Smooth muscle cell (in vitro differentiated cells): ENCODE measurements around the gene ZNF486. TPM values are rescaled to one million over a fixed set of nuclear protein-coding genes. Genes with fewer than 3 reads are reported as not detected.
A peak's percentile ranks its signal among the peaks of the same experiment; 100 is the strongest.
"Not testable (repeated sequence)": the region's sequence is repeated elsewhere in the genome, so short reads cannot be mapped to it uniquely, and the experiment has no call there.

Experiments used
- DNase-seq: peaks from one replicate; lab custom pipeline; 2025; ENCODE audit not compliant: unreplicated experiment; lab: John Stamatoyannopoulos, UW
- H2AFZ ChIP-seq: fragments of 200-600 bp; sonication (generic); 2 replicates; pipeline ENCODE4 v1.6.0; 2016; ENCODE audit warnings: antibody characterized with exemption, low read depth, mild to moderate bottlenecking
- H3F3A ChIP-seq: fragments of 200-600 bp; sonication (generic); 2 replicates; pipeline ENCODE4 v1.6.0; 2017; ENCODE audit warnings: antibody characterized with exemption, low read depth
- H3K27ac ChIP-seq: fragments of 200-600 bp; sonication (generic); 2 replicates; pipeline ENCODE4 v1.5.1; 2016; ENCODE audit warnings: low read depth, mild to moderate bottlenecking
- H3K27me3 ChIP-seq: fragments of 200-600 bp; sonication (generic); 2 replicates; pipeline ENCODE4 v1.6.1; 2016; ENCODE audit warnings: low read depth, mild to moderate bottlenecking
- H3K36me3 ChIP-seq: fragments of 200-600 bp; sonication (generic); 2 replicates; pipeline ENCODE4 v1.5.1; 2016; ENCODE audit warnings: low read depth
- H3K4me1 ChIP-seq: fragments of 200-600 bp; sonication (generic); 2 replicates; pipeline ENCODE4 v1.5.1; 2016; ENCODE audit warnings: low read depth
- H3K4me2 ChIP-seq: fragments of 200-600 bp; sonication (generic); 2 replicates; pipeline ENCODE4 v1.6.0; 2016; ENCODE audit warnings: mild to moderate bottlenecking
- H3K4me3 ChIP-seq: fragments of 200-600 bp; sonication (generic); 2 replicates; pipeline ENCODE4 v1.5.1; 2016; ENCODE audit warnings: mild to moderate bottlenecking
- H3K79me2 ChIP-seq: fragments of 200-600 bp; sonication (generic); 2 replicates; pipeline ENCODE4 v1.6.0; 2016; ENCODE audit warnings: low read depth, mild to moderate bottlenecking
- H3K9ac ChIP-seq: fragments of 200-600 bp; sonication (generic); 2 replicates; pipeline ENCODE4 v1.6.0; 2016; ENCODE audit warnings: low read depth
- H3K9me3 ChIP-seq: fragments of 200-600 bp; sonication (generic); replicated peaks from 2 replicates; pipeline ENCODE4 v1.5.1; 2016; ENCODE audit warnings: low read depth
- H4K20me1 ChIP-seq: fragments of 200-600 bp; sonication (generic); 2 replicates; pipeline ENCODE4 v1.6.0; 2016; ENCODE audit warnings: low read depth
- WGBS: methylation state at CpG from one replicate; pipeline ENCODE4 v1.1.7; 2016; ENCODE audit warnings: low lambda C conversion rate; 5-methylcytosine and 5-hydroxymethylcytosine counted together
- polyA plus RNA-seq: library from polyadenylated mRNA; unstranded; fragments of >200 nt; fragmentation: Nextera tagmentation; extraction: Ambion mirVana; gene quantifications from 2 replicates; pipeline ENCODE4 v1.2.1, GENCODE V29; 2016
- total RNA-seq: library from RNA; depleted of rRNA; stranded (reverse); fragments of >200 nt; gene quantifications from 2 replicates; pipeline ENCODE4 v1.2.3, GENCODE V29; 2014
- TF ChIP-seq, protein P1 (sequence below): fragments of 200-600 bp; sonication (generic); IDR thresholded peaks from 2 replicates; pipeline ENCODE4 v1.5.1; 2017; ENCODE audit warnings: borderline replicate concordance, mild to moderate bottlenecking, antibody characterized with exemption; ENCODE audit not compliant: insufficient read depth, poor library complexity, severe bottlenecking

Gene ZNF486
- total and polyA plus RNA-seq, 2 experiments from 2014 or later, result 3.1 to 12.0 TPM

DNA sequence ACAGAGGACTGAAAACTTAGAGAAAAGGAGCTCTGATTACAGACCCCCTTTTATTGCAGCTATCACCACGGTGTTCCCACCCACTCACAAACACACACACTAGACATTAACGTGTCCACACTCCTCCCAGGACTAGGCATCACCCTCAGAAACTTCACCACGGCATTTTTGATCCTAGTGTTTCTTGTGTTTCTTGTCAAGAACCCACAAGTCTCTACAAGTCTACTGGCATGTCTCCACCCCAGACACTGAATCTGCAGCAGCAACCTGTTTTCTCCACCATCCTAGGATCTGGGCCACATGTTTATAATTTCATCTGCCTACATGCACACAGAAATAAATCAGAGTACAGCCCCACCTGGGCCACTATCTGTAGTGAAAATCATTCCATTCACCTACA is 4.3 kb downstream of the ZNF486 start:
- no peaks in the 10 kb centered on the region for H4K20me1 ChIP-seq
- peaks cover 3% of the 10 kb centered on the region for H3K36me3 ChIP-seq
- H3K79me2 ChIP-seq, result peaks cover 68% of the 10 kb centered on the region
- TF ChIP-seq, protein P1, sequence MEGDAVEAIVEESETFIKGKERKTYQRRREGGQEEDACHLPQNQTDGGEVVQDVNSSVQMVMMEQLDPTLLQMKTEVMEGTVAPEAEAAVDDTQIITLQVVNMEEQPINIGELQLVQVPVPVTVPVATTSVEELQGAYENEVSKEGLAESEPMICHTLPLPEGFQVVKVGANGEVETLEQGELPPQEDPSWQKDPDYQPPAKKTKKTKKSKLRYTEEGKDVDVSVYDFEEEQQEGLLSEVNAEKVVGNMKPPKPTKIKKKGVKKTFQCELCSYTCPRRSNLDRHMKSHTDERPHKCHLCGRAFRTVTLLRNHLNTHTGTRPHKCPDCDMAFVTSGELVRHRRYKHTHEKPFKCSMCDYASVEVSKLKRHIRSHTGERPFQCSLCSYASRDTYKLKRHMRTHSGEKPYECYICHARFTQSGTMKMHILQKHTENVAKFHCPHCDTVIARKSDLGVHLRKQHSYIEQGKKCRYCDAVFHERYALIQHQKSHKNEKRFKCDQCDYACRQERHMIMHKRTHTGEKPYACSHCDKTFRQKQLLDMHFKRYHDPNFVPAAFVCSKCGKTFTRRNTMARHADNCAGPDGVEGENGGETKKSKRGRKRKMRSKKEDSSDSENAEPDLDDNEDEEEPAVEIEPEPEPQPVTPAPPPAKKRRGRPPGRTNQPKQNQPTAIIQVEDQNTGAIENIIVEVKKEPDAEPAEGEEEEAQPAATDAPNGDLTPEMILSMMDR, result no peak
- H3K9ac ChIP-seq, result no peak overlapping the region
- no peaks in the 10 kb centered on the region for H3K9me3 ChIP-seq
- H3K4me3 ChIP-seq, result no peak overlapping the region
- DNase-seq, result no peak
- peaks cover 6% of the 10 kb centered on the region for H3F3A ChIP-seq
- WGBS, result 78% methylated on average over 3 of the region's 3 CpGs
- no peak overlapping the region for H2AFZ ChIP-seq
- peaks cover 3% of the 10 kb centered on the region for H3K4me1 ChIP-seq
- H3K27me3 ChIP-seq, result no peaks in the 10 kb centered on the region
- no peak overlapping the region for H3K4me2 ChIP-seq
- H3K27ac ChIP-seq, result peak overlapping the region; percentile 44

GRCh38 chr19:20175848-20176247 is 8.8 kb downstream of the ZNF486 start:
- not testable (repeated sequence) for DNase-seq, H3K36me3 ChIP-seq, H3F3A ChIP-seq, H4K20me1 ChIP-seq, H3K27ac ChIP-seq, H3K4me2 ChIP-seq, H2AFZ ChIP-seq, H3K9ac ChIP-seq, H3K4me1 ChIP-seq, H3K27me3 ChIP-seq, H3K4me3 ChIP-seq, H3K9me3 ChIP-seq
- 96% methylated on average over 22 of the region's 28 CpGs for WGBS
- peaks cover 43% of the 10 kb centered on the region for H3K79me2 ChIP-seq

DNA sequence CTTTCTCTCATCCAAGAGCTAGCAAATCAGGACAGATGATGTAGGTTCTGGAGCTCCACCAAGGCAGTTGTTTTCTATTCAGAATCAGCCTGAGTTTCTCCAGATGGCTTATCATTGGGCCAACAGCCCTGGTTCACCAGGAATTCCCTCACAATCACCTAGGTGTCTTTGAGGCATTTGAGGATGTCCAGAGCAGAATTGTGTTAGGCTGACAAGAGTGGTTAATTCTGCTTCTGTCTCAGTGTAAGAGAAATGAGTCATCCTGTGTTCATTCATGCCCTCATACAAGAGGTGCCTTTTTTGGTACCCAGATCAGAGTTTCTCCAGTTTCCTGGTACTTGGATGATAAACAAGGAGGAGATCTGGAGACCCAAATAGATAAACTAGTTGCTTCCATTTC is 12.9 kb downstream of the ZNF486 start:
- H3F3A ChIP-seq, H2AFZ ChIP-seq, H3K4me2 ChIP-seq, H3K4me3 ChIP-seq, H3K27ac ChIP-seq, H3K4me1 ChIP-seq, H4K20me1 ChIP-seq, H3K27me3 ChIP-seq, DNase-seq, H3K9me3 ChIP-seq, H3K9ac ChIP-seq, H3K36me3 ChIP-seq: not testable (repeated sequence)
- H3K79me2 ChIP-seq, result peaks cover 30% of the 10 kb centered on the region

DNA sequence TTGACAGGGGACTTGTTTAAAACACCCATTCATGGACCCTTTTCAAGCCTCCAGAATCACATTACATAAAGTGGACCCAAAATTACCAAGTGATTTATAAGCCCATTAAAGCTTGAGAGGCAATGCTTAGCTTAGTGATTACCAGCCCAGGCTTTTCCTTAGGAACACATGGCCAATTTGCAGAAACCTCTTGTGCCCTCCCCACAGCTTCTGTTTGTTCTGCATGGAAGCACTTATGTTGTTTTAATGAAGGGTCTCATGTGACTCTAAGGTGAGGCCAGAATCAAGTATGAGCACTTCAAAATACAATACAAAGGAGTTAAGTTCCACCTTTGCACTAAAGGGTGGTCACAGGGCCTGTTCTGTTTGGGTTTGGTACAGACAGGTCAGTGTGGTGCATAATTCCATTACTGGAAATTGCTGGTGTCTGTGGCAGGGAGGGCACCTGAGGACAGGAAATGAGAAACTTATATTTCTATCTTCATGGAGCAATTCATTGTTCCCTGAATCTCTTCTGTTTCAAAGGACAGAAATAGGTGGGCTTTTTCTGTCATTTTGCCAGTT is 15.3 kb downstream of the ZNF486 start:
- H3F3A ChIP-seq, result no peaks in the 10 kb centered on the region
- no peak overlapping the region for H3K27ac ChIP-seq
- H3K4me2 ChIP-seq, result no peak overlapping the region
- no peaks in the 10 kb centered on the region for H3K9me3 ChIP-seq
- H3K4me1 ChIP-seq, result no peaks in the 10 kb centered on the region
- H3K27me3 ChIP-seq, result no peaks in the 10 kb centered on the region
- peaks cover 6% of the 10 kb centered on the region for H4K20me1 ChIP-seq
- TF ChIP-seq, protein P1, result no peak
- H3K4me3 ChIP-seq, result no peak overlapping the region
- H2AFZ ChIP-seq, result no peak overlapping the region
- peaks cover 5% of the 10 kb centered on the region for H3K36me3 ChIP-seq
- H3K79me2 ChIP-seq, result peaks cover 34% of the 10 kb centered on the region
- H3K9ac ChIP-seq, result no peak overlapping the region
- DNase-seq, result no peak

- 97% methylated on average over 4 of the region's 4 CpGs for WGBS
- H3K36me3 ChIP-seq, result peaks cover 34% of the 10 kb centered on the region
- peaks cover 30% of the 10 kb centered on the region for H3K79me2 ChIP-seq
- H3K27me3 ChIP-seq, result no peaks in the 10 kb centered on the region
- H3K4me2 ChIP-seq, result no peak overlapping the region
- DNase-seq, result no peak
- no peak overlapping the region for H3K4me3 ChIP-seq
- H3K27ac ChIP-seq, result no peak overlapping the region
- H4K20me1 ChIP-seq, result no peaks in the 10 kb centered on the region
- TF ChIP-seq, protein P1, result no peak
- H3K9ac ChIP-seq, result no peak overlapping the region
- no peaks in the 10 kb centered on the region for H3K9me3 ChIP-seq
- H3K4me1 ChIP-seq, result no peaks in the 10 kb centered on the region
- H3F3A ChIP-seq, result no peaks in the 10 kb centered on the region
- H2AFZ ChIP-seq, result no peak overlapping the region
Observed at GRCh38 chr19:20186174-20186573, 19.2 kb downstream of the ZNF486 start.
